KMS-11 (cell line): ENCODE results near the gene ZKSCAN5.

Source experiments
- H2AFZ ChIP-seq: fragments of 200-600 bp; sonication (generic); 2 replicates; pipeline ENCODE4 v1.6.1; 2016; ENCODE audit warnings: antibody characterized with exemption, mixed run types, low read depth
- H3K27ac ChIP-seq: fragments of 200-600 bp; sonication (generic); 2 replicates; pipeline ENCODE4 v1.6.1; 2016; ENCODE audit warnings: mild to moderate bottlenecking, mixed run types
- H3K27me3 ChIP-seq: fragments of 200-600 bp; sonication (generic); 2 replicates; pipeline ENCODE4 v1.6.1; 2017; ENCODE audit warnings: mild to moderate bottlenecking, low read depth, mixed run types, moderate library complexity; ENCODE audit not compliant: insufficient read depth
- H3K36me3 ChIP-seq: fragments of 200-600 bp; sonication (generic); 2 replicates; pipeline ENCODE4 v1.6.1; 2017; ENCODE audit warnings: mild to moderate bottlenecking, mixed run types; ENCODE audit not compliant: insufficient read depth
- H3K4me1 ChIP-seq: fragments of 200-600 bp; sonication (generic); 2 replicates; pipeline ENCODE4 v1.6.1; 2016; ENCODE audit warnings: mild to moderate bottlenecking, low read depth, mixed run types; ENCODE audit not compliant: poor library complexity, severe bottlenecking
- H3K4me2 ChIP-seq: fragments of 200-600 bp; sonication (generic); 2 replicates; pipeline ENCODE4 v1.7.0; 2016; ENCODE audit warnings: mild to moderate bottlenecking, mixed run types
- H3K4me3 ChIP-seq: fragments of 200-600 bp; sonication (generic); IDR thresholded peaks from 2 replicates; pipeline ENCODE4 v1.6.1; 2017; ENCODE audit warnings: low read depth, low read length, mixed read lengths; ENCODE audit not compliant: insufficient read depth
- H3K79me2 ChIP-seq: fragments of 200-600 bp; sonication (generic); 2 replicates; pipeline ENCODE4 v1.6.1; 2016; ENCODE audit warnings: low read depth, mixed run types; ENCODE audit not compliant: insufficient read depth
- H3K9ac ChIP-seq: fragments of 200-600 bp; sonication (generic); 2 replicates; pipeline ENCODE4 v1.6.1; 2016; ENCODE audit warnings: mild to moderate bottlenecking, mixed run types
- H4K20me1 ChIP-seq: fragments of 200-600 bp; sonication (generic); 2 replicates; pipeline ENCODE4 v1.6.1; 2016; ENCODE audit warnings: mild to moderate bottlenecking, mixed run types; ENCODE audit not compliant: insufficient read depth
- CTCF ChIP-seq: fragments of 200-600 bp; sonication (generic); conservative IDR thresholded peaks from 2 replicates; pipeline ENCODE4 v1.6.1; 2017; ENCODE audit warnings: low read depth, mild to moderate bottlenecking, antibody characterized with exemption, low read length, moderate library complexity, mixed read lengths

ZKSCAN5 gene

GRCh38 chr7:99489235-99489634, 15.2 kb upstream of the ZKSCAN5 start:
- H3K4me3 ChIP-seq = no peak overlapping the region
- no peaks in the 10 kb centered on the region for H3K27me3 ChIP-seq
- H3K9ac ChIP-seq = no peak overlapping the region
- H3K4me2 ChIP-seq = no peak overlapping the region
- no peaks in the 10 kb centered on the region for H3K4me1 ChIP-seq
- no peaks in the 10 kb centered on the region; the same call in 1 of the 2 replicates for H3K79me2 ChIP-seq
- TF ChIP-seq CTCF = no peak
- H2AFZ ChIP-seq = no peak overlapping the region
- H4K20me1 ChIP-seq = no peaks in the 10 kb centered on the region
- H3K27ac ChIP-seq = no peak overlapping the region
- H3K36me3 ChIP-seq = peaks cover 14% of the 10 kb centered on the region; the same call in 1 of the 2 replicates

- no peaks in the 10 kb centered on the region for H4K20me1 ChIP-seq
- H3K27me3 ChIP-seq = no peaks in the 10 kb centered on the region
- peaks cover 13% of the 10 kb centered on the region; the same call in 1 of the 2 replicates for H3K79me2 ChIP-seq
- TF ChIP-seq CTCF = no peak
- no peak overlapping the region for H3K4me3 ChIP-seq
- no peak overlapping the region for H3K27ac ChIP-seq
- no peaks in the 10 kb centered on the region for H3K4me1 ChIP-seq
- H3K9ac ChIP-seq = no peak overlapping the region
- H2AFZ ChIP-seq = no peak overlapping the region
- peaks cover 23% of the 10 kb centered on the region; the same call in 1 of the 2 replicates for H3K36me3 ChIP-seq
- no peak overlapping the region for H3K4me2 ChIP-seq
Observed at GRCh38 chr7:99490878-99491277, 13.6 kb upstream of the ZKSCAN5 start.

GRCh38 chr7:99493823-99494222, 10.6 kb upstream of the ZKSCAN5 start:
- Histone ChIP-seq H2AFZ (no peak overlapping the region), H3K4me3 (no peak overlapping the region), H3K36me3 (peaks cover 33% of the 10 kb centered on the region; the same call in 1 of the 2 replicates), H3K79me2 (peaks cover 40% of the 10 kb centered on the region), H3K27ac (no peak overlapping the region), H4K20me1 (no peaks in the 10 kb centered on the region), H3K4me2 (no peak overlapping the region), H3K27me3 (no peaks in the 10 kb centered on the region), H3K4me1 (peaks cover 10% of the 10 kb centered on the region), H3K9ac (no peak overlapping the region)
- TF ChIP-seq CTCF = no peak

- TF ChIP-seq CTCF = no peak
- Histone ChIP-seq H2AFZ (no peak overlapping the region), H3K27me3 (no peaks in the 10 kb centered on the region), H4K20me1 (no peaks in the 10 kb centered on the region), H3K79me2 (peaks cover 51% of the 10 kb centered on the region), H3K4me3 (no peak overlapping the region), H3K27ac (no peak overlapping the region), H3K9ac (no peak overlapping the region), H3K4me2 (peak overlapping the region; percentile 65; the same call in 1 of the 2 replicates), H3K4me1 (peaks cover 11% of the 10 kb centered on the region), H3K36me3 (peaks cover 30% of the 10 kb centered on the region; the same call in 1 of the 2 replicates)
Observed at GRCh38 chr7:99497766-99498545, 6.5 kb upstream of the ZKSCAN5 start.
